ENCODE data around the gene IRF8.

DNA sequence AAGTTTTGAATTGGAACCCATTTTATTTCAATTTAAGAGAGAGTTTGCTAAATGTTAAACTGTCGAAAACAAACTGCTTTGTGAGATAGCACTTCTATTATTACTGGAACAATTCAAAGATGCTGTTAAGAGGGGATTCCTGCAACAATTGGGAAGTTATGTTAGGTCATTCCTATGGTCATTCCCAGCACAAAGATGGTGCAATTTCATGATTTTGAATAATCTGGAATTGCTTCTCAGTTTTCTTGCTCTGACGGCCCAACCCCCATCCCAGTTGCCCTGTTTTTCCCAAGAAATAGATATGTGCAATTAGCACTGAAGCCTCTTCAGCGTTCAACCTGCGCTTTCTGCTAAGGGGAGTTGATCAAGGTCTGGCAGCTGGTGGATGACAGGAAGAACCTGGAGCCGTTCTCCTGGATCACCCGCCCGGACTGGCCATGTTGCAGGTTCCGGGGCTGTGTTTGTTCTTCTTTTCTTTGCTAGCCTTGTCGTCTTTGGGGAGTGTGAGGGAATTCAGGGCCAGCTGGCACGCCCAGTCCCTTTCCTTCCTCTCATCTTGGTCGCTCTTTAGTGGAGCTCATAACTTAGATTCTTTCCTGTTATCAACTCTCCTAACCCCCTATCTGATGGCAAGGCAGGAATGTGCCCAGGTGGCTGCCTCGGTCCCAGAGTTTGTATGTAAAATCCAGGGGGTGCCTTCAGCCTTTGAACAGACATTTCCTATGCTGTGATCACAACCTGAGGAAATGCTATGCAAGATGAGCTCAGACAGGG lies 29.0 kb upstream of the IRF8 start:
- TF ChIP-seq, protein P1, sequence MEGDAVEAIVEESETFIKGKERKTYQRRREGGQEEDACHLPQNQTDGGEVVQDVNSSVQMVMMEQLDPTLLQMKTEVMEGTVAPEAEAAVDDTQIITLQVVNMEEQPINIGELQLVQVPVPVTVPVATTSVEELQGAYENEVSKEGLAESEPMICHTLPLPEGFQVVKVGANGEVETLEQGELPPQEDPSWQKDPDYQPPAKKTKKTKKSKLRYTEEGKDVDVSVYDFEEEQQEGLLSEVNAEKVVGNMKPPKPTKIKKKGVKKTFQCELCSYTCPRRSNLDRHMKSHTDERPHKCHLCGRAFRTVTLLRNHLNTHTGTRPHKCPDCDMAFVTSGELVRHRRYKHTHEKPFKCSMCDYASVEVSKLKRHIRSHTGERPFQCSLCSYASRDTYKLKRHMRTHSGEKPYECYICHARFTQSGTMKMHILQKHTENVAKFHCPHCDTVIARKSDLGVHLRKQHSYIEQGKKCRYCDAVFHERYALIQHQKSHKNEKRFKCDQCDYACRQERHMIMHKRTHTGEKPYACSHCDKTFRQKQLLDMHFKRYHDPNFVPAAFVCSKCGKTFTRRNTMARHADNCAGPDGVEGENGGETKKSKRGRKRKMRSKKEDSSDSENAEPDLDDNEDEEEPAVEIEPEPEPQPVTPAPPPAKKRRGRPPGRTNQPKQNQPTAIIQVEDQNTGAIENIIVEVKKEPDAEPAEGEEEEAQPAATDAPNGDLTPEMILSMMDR (conservative IDR thresholded peaks at IDR 0.05; ENCODE audit: low read length) = no peak
- TF ChIP-seq EZH2phosphoT487 (IDR thresholded peaks at IDR 0.05; ENCODE audit: borderline replicate concordance) = no peak
